ENCODE data around the gene LTBP4. TPM values are rescaled to one million over a fixed set of nuclear protein-coding genes. Genes with fewer than 3 reads are reported as not detected.

LTBP4 gene
- total RNA-seq, 4 donors from 2014 or later = 199 to 369 (median 320) TPM

- WGBS, 2 donors (ENCODE audit: low coverage in 1 of 2) = 9 to 14% methylated on average over 4 to 7 of the region's 9 CpGs
- H3K4me3 ChIP-seq = peak overlapping the region in 1 of 2 donors; percentile 71
- no peaks in the 10 kb centered on the region for H3K9me3 ChIP-seq
- peak overlapping the region in 3 of 4 donors; percentile 85 to 87 (median 87) for H3K27ac ChIP-seq
- ATAC-seq = no peak
- TF ChIP-seq EP300 (IDR thresholded peaks at IDR 0.05) (no peak), POLR2A (IDR thresholded peaks at IDR 0.05) (no peak), CTCF (IDR thresholded peaks at IDR 0.05) (no peak), POLR2AphosphoS5 (IDR thresholded peaks at IDR 0.05) (no peak)
- H3K4me1 ChIP-seq = peaks cover 0 to 85% (median 58%) of the 10 kb centered on the region in 3 donors
- no peaks in the 10 kb centered on the region for H3K36me3 ChIP-seq
- peaks cover 66% of the 10 kb centered on the region for H3K27me3 ChIP-seq
These were observed 1.8 kb upstream of the LTBP4 start for GRCh38 chr19:40599331-40599901.

DNA sequence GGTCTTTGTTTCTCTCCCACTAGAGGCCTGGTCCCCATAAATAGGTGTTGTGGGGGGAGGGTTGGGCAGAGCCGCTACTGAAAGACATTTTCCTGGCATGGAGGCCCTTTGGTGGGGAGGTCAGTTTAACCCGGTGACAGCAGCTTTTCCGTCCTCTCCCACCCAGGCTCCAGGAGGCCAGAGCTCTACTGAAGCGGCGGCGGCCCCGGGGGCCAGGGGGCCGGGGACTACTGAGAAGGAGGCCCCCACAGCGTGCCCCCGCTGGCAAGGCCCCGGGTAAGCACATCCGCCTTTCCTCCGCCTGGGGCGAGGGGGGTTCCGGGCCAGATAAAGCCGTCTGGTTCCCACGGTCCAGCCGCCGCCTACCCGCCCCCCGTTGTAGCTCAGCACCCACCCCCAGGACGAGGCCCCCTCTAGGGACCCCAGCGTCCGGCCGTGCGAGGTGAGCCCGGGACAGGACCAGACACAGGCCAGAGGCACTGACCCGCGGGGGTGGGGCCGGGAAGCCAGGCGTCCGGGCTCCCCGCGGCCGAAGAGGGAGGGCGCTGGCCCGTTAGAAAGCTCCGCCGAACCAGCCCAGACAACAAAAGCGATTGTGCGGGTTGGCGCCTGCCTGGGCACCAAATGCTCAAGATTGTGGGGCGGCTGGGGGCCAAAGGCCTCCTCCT, 1.1 kb upstream of the LTBP4 start:
- peaks cover 60% of the 10 kb centered on the region for H3K27me3 ChIP-seq
- ATAC-seq = no peak
- H3K27ac ChIP-seq = peak overlapping the region; percentile 29 to 87 (median 86)
- H3K9me3 ChIP-seq = no peaks in the 10 kb centered on the region
- H3K4me1 ChIP-seq = peaks cover 0 to 86% (median 64%) of the 10 kb centered on the region in 3 donors
- H3K36me3 ChIP-seq = no peaks in the 10 kb centered on the region
- peak overlapping the region in 1 of 2 donors; percentile 71 for H3K4me3 ChIP-seq
- TF ChIP-seq POLR2A (IDR thresholded peaks at IDR 0.05) (no peak), EP300 (IDR thresholded peaks at IDR 0.05) (no peak), POLR2AphosphoS5 (IDR thresholded peaks at IDR 0.05) (no peak), CTCF (IDR thresholded peaks at IDR 0.05) (peak in 1 of 4 experiments; percentile 11)
- WGBS, 2 donors (ENCODE audit: low coverage in 1 of 2) = 0% methylated on average over 1 of the region's 43 CpGs; no CpG with 5 or more reads in 1 of the 2 donors

GRCh38 chr19:40600570-40601133, 517 bp upstream of the LTBP4 start:
- Histone ChIP-seq H3K27me3 (peaks cover 54% of the 10 kb centered on the region), H3K4me3 (peak overlapping the region; percentile 8 to 71), H3K36me3 (no peaks in the 10 kb centered on the region), H3K9me3 (no peaks in the 10 kb centered on the region), H3K4me1 (peaks cover 0 to 92% (median 70%) of the 10 kb centered on the region in 3 donors), H3K27ac (peak overlapping the region; percentile 5 to 87 (median 86))
- no peak for ATAC-seq
- TF ChIP-seq EP300 (IDR thresholded peaks at IDR 0.05) = no peak
- no peak for TF ChIP-seq POLR2A (IDR thresholded peaks at IDR 0.05)
- TF ChIP-seq POLR2AphosphoS5 (IDR thresholded peaks at IDR 0.05) = no peak
- TF ChIP-seq CTCF (IDR thresholded peaks at IDR 0.05) = no peak
- WGBS, 2 donors (ENCODE audit: low coverage in 1 of 2) = 7 to 18% methylated on average over 3 to 8 of the region's 13 CpGs

GRCh38 chr19:40603071-40603388, 1.9 kb downstream of the LTBP4 start:
- TF ChIP-seq POLR2A (IDR thresholded peaks at IDR 0.05) = no peak
- TF ChIP-seq POLR2AphosphoS5 (IDR thresholded peaks at IDR 0.05) = no peak
- TF ChIP-seq EP300 (IDR thresholded peaks at IDR 0.05) = no peak
- no peak for TF ChIP-seq CTCF (IDR thresholded peaks at IDR 0.05)

More at GRCh38 chr19:40603071-40603388, 1.9 kb downstream of the LTBP4 start:
- no peak for ATAC-seq
- Histone ChIP-seq H3K27ac (peak overlapping the region; percentile 50 to 87 (median 86)), H3K4me1 (peaks cover 0 to 95% (median 66%) of the 10 kb centered on the region in 3 donors), H3K4me3 (peak overlapping the region in 1 of 2 donors; percentile 71), H3K36me3 (no peaks in the 10 kb centered on the region), H3K9me3 (no peaks in the 10 kb centered on the region), H3K27me3 (peaks cover 31% of the 10 kb centered on the region)
- WGBS, 2 donors (ENCODE audit: low coverage in 1 of 2) = 57 to 67% methylated on average over 1 to 2 of the region's 2 CpGs

Data from gastroesophageal sphincter (tissue), 4 donors.